Measurements from ENCODE around the gene TNNT1. TPM values are rescaled to one million over a fixed set of nuclear protein-coding genes. Genes with fewer than 3 reads are reported as not detected.

TNNT1 gene
- 1 to 10 TPM in 4 of 7 donors, not detected in 3; 2.0 to 3.6 (median 2.8) TPM for total RNA-seq
- polyA plus RNA-seq: 1 to 10 TPM in 1 of 2 donors, not detected in 1; 1.3 TPM
- long read RNA-seq, donor 1: 0 reads
- long read RNA-seq, donor 2, transcript TNNT1-208 (11 exons, 1,065 nt): major isoform, 5 of 19 reads
- long read RNA-seq, donor 2, partial matches to known transcripts: 9 of 19 reads
- long read RNA-seq, donor 2, other reads (novel, unspliced or antisense): 0 of 19 reads
- long read RNA-seq, donor 3: 0 reads

GRCh38 chr19:55149078-55150003 lies at the start of gene TNNT1:
Gene TNNT1, minus strand, starts transcription at chr19:55149206. Its CDS starts 2,049 bp downstream, at chr19:55147157.
- no peak within 1 kb of the TSS for H3K4me3 ChIP-seq
- peaks cover 3% of the 10 kb centered on the region for H3K27me3 ChIP-seq
- H3K36me3 ChIP-seq: no peaks in the 10 kb centered on the region
- no peak for TF ChIP-seq POLR2A (IDR thresholded peaks at IDR 0.05)
- TF ChIP-seq CTCF (IDR thresholded peaks at IDR 0.05): no peak
- no peak for TF ChIP-seq EP300 (IDR thresholded peaks at IDR 0.05)
- H3K9me3 ChIP-seq: no peaks in the 10 kb centered on the region
- intact Hi-C loops (cut with DNase I): loop anchor here in 3 of 4 donors (10.0 kb wide), 2 partner anchors 225 to 355 kb away; partner anchors contain the start of genes IL11 (in 1 of the 3) and TMEM190 (in 1 of the 3)
- no peak for DNase-seq
- WGBS, 3 donors: 4 to 8% (median 6%) methylated on average over 17 to 18 of the region's 18 CpGs
- H3K4me1 ChIP-seq (ENCODE audit: insufficient read depth): no peaks in the 10 kb centered on the region
- H3K27ac ChIP-seq: no peak within 1 kb of the TSS

GRCh38 chr19:55198651-55199050 lies 49.6 kb upstream of the TNNT1 start:
- 54 to 68% (median 55%) methylated on average over 5 of the region's 5 CpGs for WGBS, 3 donors
- no peaks in the 10 kb centered on the region for H3K36me3 ChIP-seq
- no peaks in the 10 kb centered on the region for H3K9me3 ChIP-seq
- no peaks in the 10 kb centered on the region for H3K4me1 ChIP-seq (ENCODE audit: insufficient read depth)
- intact Hi-C loops (cut with DNase I): no loop called here
- H3K4me3 ChIP-seq: no peak overlapping the region
- DNase-seq: no peak
- H3K27ac ChIP-seq: no peak overlapping the region
- no peak for TF ChIP-seq CTCF (IDR thresholded peaks at IDR 0.05)
- TF ChIP-seq POLR2A (IDR thresholded peaks at IDR 0.05): no peak
- no peak for TF ChIP-seq EP300 (IDR thresholded peaks at IDR 0.05)
- H3K27me3 ChIP-seq: no peaks in the 10 kb centered on the region

- H3K27ac ChIP-seq: no peak overlapping the region
- TF ChIP-seq CTCF (IDR thresholded peaks at IDR 0.05) (no peak), EP300 (IDR thresholded peaks at IDR 0.05) (no peak), POLR2A (IDR thresholded peaks at IDR 0.05) (no peak)
- no peaks in the 10 kb centered on the region for H3K36me3 ChIP-seq
- no peak overlapping the region for H3K4me3 ChIP-seq
- WGBS, 3 donors: 58 to 68% (median 63%) methylated on average over 4 of the region's 4 CpGs
- no peaks in the 10 kb centered on the region for H3K27me3 ChIP-seq
- no peaks in the 10 kb centered on the region for H3K4me1 ChIP-seq (ENCODE audit: insufficient read depth)
- H3K9me3 ChIP-seq: no peaks in the 10 kb centered on the region
- intact Hi-C loops (cut with DNase I): no loop called here
- no peak for DNase-seq
Observed at GRCh38 chr19:55197528-55197927, 48.5 kb upstream of the TNNT1 start.

GRCh38 chr19:55196803-55197202 lies 47.8 kb upstream of the TNNT1 start:
- no peaks in the 10 kb centered on the region for H3K4me1 ChIP-seq (ENCODE audit: insufficient read depth)
- intact Hi-C loops (cut with DNase I): no loop called here
- no peak for TF ChIP-seq EP300 (IDR thresholded peaks at IDR 0.05)
- TF ChIP-seq CTCF (IDR thresholded peaks at IDR 0.05): no peak
- no peak for TF ChIP-seq POLR2A (IDR thresholded peaks at IDR 0.05)
- H3K27ac ChIP-seq: no peak overlapping the region
- no peak overlapping the region for H3K4me3 ChIP-seq
- no peak for DNase-seq
- H3K9me3 ChIP-seq: no peaks in the 10 kb centered on the region
- WGBS, 3 donors: 82 to 91% (median 88%) methylated on average over 10 of the region's 10 CpGs
- H3K27me3 ChIP-seq: no peaks in the 10 kb centered on the region
- H3K36me3 ChIP-seq: no peaks in the 10 kb centered on the region
